Stomach smooth muscle (tissue), 2 donors: ENCODE data around the gene MAGI1.

ENCODE experiments used
- H3K27ac ChIP-seq: one replicate; pipeline ENCODE4 v1.7.0; 2013; ENCODE audit warnings: mild to moderate bottlenecking, low read length, inconsistent platforms
- H3K27me3 ChIP-seq, 2 donors: one replicate each; pipeline ENCODE4 v1.7.0; 2013; ENCODE audit warnings: low read length in 2 of 2; ENCODE audit not compliant: insufficient read depth in 2 of 2, control insufficient read depth in 1 of 2
- H3K36me3 ChIP-seq, 2 donors: one replicate each; pipeline ENCODE4 v1.7.0; 2013; ENCODE audit warnings: low read length in 2 of 2; ENCODE audit not compliant: control insufficient read depth in 2 of 2, insufficient read depth in 2 of 2
- H3K4me1 ChIP-seq: one replicate; pipeline ENCODE4 v1.7.0; 2013; ENCODE audit warnings: low read length; ENCODE audit not compliant: control insufficient read depth, insufficient read depth
- H3K4me3 ChIP-seq, 2 donors: one replicate each; pipeline ENCODE4 v1.7.0; 2013; ENCODE audit warnings: low read length in 2 of 2
- H3K9ac ChIP-seq, 2 donors: one replicate each; pipeline ENCODE4 v1.7.0; 2013; ENCODE audit warnings: low read length in 2 of 2, mild to moderate bottlenecking in 1 of 2
- H3K9me3 ChIP-seq, 2 donors: one replicate each; pipeline ENCODE4 v1.7.0; 2013; ENCODE audit warnings: low read length in 2 of 2; ENCODE audit not compliant: control insufficient read depth in 2 of 2
- donor health status: healthy.
- donor health status: Pancreatic carcinoma.

Gene MAGI1

GRCh38 chr3:65837604-65838003 lies 201.1 kb downstream of the MAGI1 start:
- Histone ChIP-seq H3K4me1 (no peaks in the 10 kb centered on the region), H3K36me3 (no peaks in the 10 kb centered on the region), H3K4me3 (no peak overlapping the region), H3K27me3 (no peaks in the 10 kb centered on the region), H3K9ac (no peak overlapping the region), H3K27ac (no peak overlapping the region), H3K9me3 (no peaks in the 10 kb centered on the region)

GRCh38 chr3:65836047-65836446 lies 202.7 kb downstream of the MAGI1 start:
- H3K4me3 ChIP-seq, result no peak overlapping the region
- H3K27me3 ChIP-seq, result no peaks in the 10 kb centered on the region
- H3K27ac ChIP-seq, result no peak overlapping the region
- H3K36me3 ChIP-seq, result no peaks in the 10 kb centered on the region
- no peak overlapping the region for H3K9ac ChIP-seq
- H3K9me3 ChIP-seq, result no peaks in the 10 kb centered on the region
- no peaks in the 10 kb centered on the region for H3K4me1 ChIP-seq

- Histone ChIP-seq H3K9me3 (no peaks in the 10 kb centered on the region), H3K4me1 (no peaks in the 10 kb centered on the region), H3K27me3 (no peaks in the 10 kb centered on the region), H3K27ac (no peak overlapping the region), H3K9ac (no peak overlapping the region), H3K4me3 (no peak overlapping the region), H3K36me3 (no peaks in the 10 kb centered on the region)
Observed at GRCh38 chr3:65833761-65834505, 204.8 kb downstream of the MAGI1 start.

- no peaks in the 10 kb centered on the region for H3K4me1 ChIP-seq
- H3K27me3 ChIP-seq, result no peaks in the 10 kb centered on the region
- no peak overlapping the region for H3K9ac ChIP-seq
- H3K9me3 ChIP-seq, result no peaks in the 10 kb centered on the region
- H3K36me3 ChIP-seq, result no peaks in the 10 kb centered on the region
- H3K4me3 ChIP-seq, result no peak overlapping the region
- no peak overlapping the region for H3K27ac ChIP-seq
Observed at GRCh38 chr3:65831733-65832425, 206.8 kb downstream of the MAGI1 start.

GRCh38 chr3:65830948-65831732 lies 207.6 kb downstream of the MAGI1 start:
- Histone ChIP-seq H3K4me1 (no peaks in the 10 kb centered on the region), H3K27ac (no peak overlapping the region)

GRCh38 chr3:65829228-65829627 lies 209.5 kb downstream of the MAGI1 start:
- no peak overlapping the region for H3K9ac ChIP-seq
- H3K36me3 ChIP-seq, result no peaks in the 10 kb centered on the region
- no peak overlapping the region for H3K4me3 ChIP-seq
- no peaks in the 10 kb centered on the region for H3K4me1 ChIP-seq
- H3K27ac ChIP-seq, result no peak overlapping the region
- no peaks in the 10 kb centered on the region for H3K9me3 ChIP-seq
- H3K27me3 ChIP-seq, result no peaks in the 10 kb centered on the region

More at GRCh38 chr3:65830948-65831732, 207.6 kb downstream of the MAGI1 start:
- Histone ChIP-seq H3K36me3 (no peaks in the 10 kb centered on the region), H3K27me3 (no peaks in the 10 kb centered on the region), H3K9ac (no peak overlapping the region), H3K9me3 (no peaks in the 10 kb centered on the region), H3K4me3 (no peak overlapping the region)

GRCh38 chr3:65828706-65829105 lies 210.0 kb downstream of the MAGI1 start:
- Histone ChIP-seq H3K27ac (no peak overlapping the region), H3K36me3 (no peaks in the 10 kb centered on the region), H3K27me3 (no peaks in the 10 kb centered on the region)

GRCh38 chr3:65827076-65827475 lies 211.6 kb downstream of the MAGI1 start:
- no peaks in the 10 kb centered on the region for H3K4me1 ChIP-seq
- no peaks in the 10 kb centered on the region for H3K36me3 ChIP-seq
- H3K9ac ChIP-seq, result no peak overlapping the region
- no peaks in the 10 kb centered on the region for H3K27me3 ChIP-seq
- no peak overlapping the region for H3K4me3 ChIP-seq
- no peaks in the 10 kb centered on the region for H3K9me3 ChIP-seq
- H3K27ac ChIP-seq, result no peak overlapping the region

More at GRCh38 chr3:65828706-65829105, 210.0 kb downstream of the MAGI1 start:
- Histone ChIP-seq H3K4me1 (no peaks in the 10 kb centered on the region), H3K4me3 (no peak overlapping the region), H3K9ac (no peak overlapping the region), H3K9me3 (no peaks in the 10 kb centered on the region)

GRCh38 chr3:65824166-65824565 lies 214.6 kb downstream of the MAGI1 start:
- Histone ChIP-seq H3K9ac (no peak overlapping the region), H3K27ac (no peak overlapping the region), H3K9me3 (no peaks in the 10 kb centered on the region), H3K36me3 (no peaks in the 10 kb centered on the region), H3K4me3 (no peak overlapping the region), H3K27me3 (no peaks in the 10 kb centered on the region), H3K4me1 (no peaks in the 10 kb centered on the region)

GRCh38 chr3:65820600-65820999 lies 218.1 kb downstream of the MAGI1 start:
- H3K36me3 ChIP-seq, result no peaks in the 10 kb centered on the region
- H3K9me3 ChIP-seq, result no peaks in the 10 kb centered on the region
- H3K4me3 ChIP-seq, result no peak overlapping the region
- no peaks in the 10 kb centered on the region for H3K4me1 ChIP-seq
- no peak overlapping the region for H3K27ac ChIP-seq
- no peak overlapping the region for H3K9ac ChIP-seq
- no peaks in the 10 kb centered on the region for H3K27me3 ChIP-seq
